NCI-H1436 (cell line): ENCODE measurements around the gene CD34.
"Not testable (repeated sequence)": the region's sequence is repeated elsewhere in the genome, so short reads cannot be mapped to it uniquely, and the experiment has no call there.

ENCODE experiments used
- DNase-seq: peaks from one replicate; lab custom pipeline; 2025; lab: John Stamatoyannopoulos, UW

The CD34 gene

GRCh38 chr1:207933205-207933800, 22.4 kb upstream of the CD34 start:
- DNase-seq: no peak

- DNase-seq: no peak
Observed at GRCh38 chr1:207926984-207927383, 16.1 kb upstream of the CD34 start.

GRCh38 chr1:207925969-207926368, 15.0 kb upstream of the CD34 start:
- DNase-seq: not testable (repeated sequence)

GRCh38 chr1:207925210-207925609, 14.3 kb upstream of the CD34 start:
- no peak for DNase-seq

GRCh38 chr1:207923561-207923960, 12.6 kb upstream of the CD34 start:
- DNase-seq: no peak

GRCh38 chr1:207923121-207923520, 12.2 kb upstream of the CD34 start:
- DNase-seq: no peak

- DNase-seq: no peak
Observed at GRCh38 chr1:207922554-207922953, 11.6 kb upstream of the CD34 start.

GRCh38 chr1:207921321-207921720, 10.4 kb upstream of the CD34 start:
- no peak for DNase-seq

- DNase-seq: no peak
Observed at GRCh38 chr1:207920444-207921021, 9.6 kb upstream of the CD34 start.

- no peak for DNase-seq
Observed at GRCh38 chr1:207919523-207920170, 8.7 kb upstream of the CD34 start.

- no peak for DNase-seq
Observed at GRCh38 chr1:207918581-207918980, 7.7 kb upstream of the CD34 start.

GRCh38 chr1:207918011-207918410, 7.1 kb upstream of the CD34 start:
- DNase-seq: no peak

- no peak for DNase-seq
Observed at GRCh38 chr1:207917080-207917479, 6.2 kb upstream of the CD34 start.

- no peak for DNase-seq
Observed at GRCh38 chr1:207913951-207914350, 3.0 kb upstream of the CD34 start.

GRCh38 chr1:207911856-207912760, 1.2 kb upstream of the CD34 start:
- DNase-seq: no peak

GRCh38 chr1:207909687-207910086, 1.2 kb downstream of the CD34 start:
- no peak for DNase-seq

GRCh38 chr1:207908107-207908734, 2.7 kb downstream of the CD34 start:
- DNase-seq: no peak

GRCh38 chr1:207904391-207904790, 6.5 kb downstream of the CD34 start:
- no peak for DNase-seq

GRCh38 chr1:207903767-207904166, 7.2 kb downstream of the CD34 start:
- no peak for DNase-seq

- DNase-seq: no peak
Observed at GRCh38 chr1:207903053-207903452, 7.9 kb downstream of the CD34 start.

- no peak for DNase-seq
Observed at GRCh38 chr1:207902566-207902965, 8.4 kb downstream of the CD34 start.

- DNase-seq: no peak
Observed at GRCh38 chr1:207901041-207901653, 9.8 kb downstream of the CD34 start.
